K562 (cell line): ENCODE data around the gene GP1BB. TPM values are rescaled to one million over a fixed set of nuclear protein-coding genes. Genes with fewer than 3 reads are reported as not detected.

Experiments
- CHD7 ChIP-seq: fragments of 200-600 bp; sonication (generic); IDR thresholded peaks from one replicate; pipeline ENCODE4 v1.6.1; 2012; ENCODE audit warnings: mild to moderate bottlenecking, low read depth, low read length, inconsistent platforms
- CTCF ChIP-seq, 3 experiments: IDR thresholded peaks in 2 of 3; conservative IDR thresholded peaks in 1 of 3; 2 replicates each; pipeline ENCODE4 v1.5.1; 2011 to 2012; ENCODE audit warnings: low read length in 3 of 3, mild to moderate bottlenecking in 3 of 3, control low read depth in 2 of 3, improper control_type of control experiment in 1 of 3, inconsistent platforms in 1 of 3, low read depth in 1 of 3, mixed read lengths in 1 of 3, moderate library complexity in 1 of 3; ENCODE audit not compliant: insufficient read depth in 2 of 3
- RHOXF2B ChIP-seq: fragments of 250-450 bp; sonication (Bioruptor Pico); conservative IDR thresholded peaks from 2 replicates; pipeline ENCODE4 v1.5.1; 2021
- ZNF407 ChIP-seq: fragments of 450-650 bp; IDR thresholded peaks from 2 replicates; pipeline ENCODE4 v1.6.1; 2016; ENCODE audit warnings: low read depth
- polyA plus RNA-seq, 8 experiments: library from polyadenylated mRNA; depleted of rRNA in 4 of 8; stranded (reverse) in 5 of 8; unstranded in 3 of 8; fragments of >200 nt; fragmentation: Nextera tagmentation in 2 of 8; fragmentation: Illumina TruSeq in 1 of 8; extraction: Ambion mirVana in 2 of 8; extraction: Trizol in 1 of 8; gene quantifications; 2 replicates each; pipeline versions ENCODE4 v1.2.1 to v1.2.3, GENCODE V29; 2011 to 2014; ENCODE audit warnings: inconsistent platforms in 1 of 8, missing spikeins in 1 of 8
- total RNA-seq, 7 experiments: library from RNA; depleted of rRNA in 6 of 7; stranded (reverse); fragments of >200 nt in 6 of 7; fragmentation: Illumina TruSeq in 2 of 7; extraction: Trizol in 2 of 7; gene quantifications; 2 replicates each; pipeline versions ENCODE4 v1.2.1 to v1.2.3, GENCODE V29; 2011 to 2021; ENCODE audit warnings: low replicate concordance in 1 of 7

Gene GP1BB
- total and polyA plus RNA-seq, 9 of the 15 experiments (the other 6 are each of a cell fraction or from before 2014, with no cell fraction given) = 0.69 to 162 (median 2.8) TPM

- TF ChIP-seq CHD7 (peak; percentile 83), ZNF407 (peak; percentile 58; the same call in 1 of the 2 replicates), RHOXF2B (peak; percentile 90; the same call in 1 of the 2 replicates), CTCF (IDR thresholded peaks at IDR 0.05 in 2 of 3, conservative IDR thresholded peaks at IDR 0.05 in 1 of 3; ENCODE audit: insufficient read depth in 2 of 3, low read depth in 1 of 3, low read length in 3 of 3) (peak; percentile 16 to 44 (median 16); a peak in 3 of 6 replicates)
Observed at GRCh38 chr22:19723232-19723982, at the start of gene GP1BB (continued).
